ENCODE measurements around the gene FAP.

Gene FAP, protein sequence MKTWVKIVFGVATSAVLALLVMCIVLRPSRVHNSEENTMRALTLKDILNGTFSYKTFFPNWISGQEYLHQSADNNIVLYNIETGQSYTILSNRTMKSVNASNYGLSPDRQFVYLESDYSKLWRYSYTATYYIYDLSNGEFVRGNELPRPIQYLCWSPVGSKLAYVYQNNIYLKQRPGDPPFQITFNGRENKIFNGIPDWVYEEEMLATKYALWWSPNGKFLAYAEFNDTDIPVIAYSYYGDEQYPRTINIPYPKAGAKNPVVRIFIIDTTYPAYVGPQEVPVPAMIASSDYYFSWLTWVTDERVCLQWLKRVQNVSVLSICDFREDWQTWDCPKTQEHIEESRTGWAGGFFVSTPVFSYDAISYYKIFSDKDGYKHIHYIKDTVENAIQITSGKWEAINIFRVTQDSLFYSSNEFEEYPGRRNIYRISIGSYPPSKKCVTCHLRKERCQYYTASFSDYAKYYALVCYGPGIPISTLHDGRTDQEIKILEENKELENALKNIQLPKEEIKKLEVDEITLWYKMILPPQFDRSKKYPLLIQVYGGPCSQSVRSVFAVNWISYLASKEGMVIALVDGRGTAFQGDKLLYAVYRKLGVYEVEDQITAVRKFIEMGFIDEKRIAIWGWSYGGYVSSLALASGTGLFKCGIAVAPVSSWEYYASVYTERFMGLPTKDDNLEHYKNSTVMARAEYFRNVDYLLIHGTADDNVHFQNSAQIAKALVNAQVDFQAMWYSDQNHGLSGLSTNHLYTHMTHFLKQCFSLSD

DNA sequence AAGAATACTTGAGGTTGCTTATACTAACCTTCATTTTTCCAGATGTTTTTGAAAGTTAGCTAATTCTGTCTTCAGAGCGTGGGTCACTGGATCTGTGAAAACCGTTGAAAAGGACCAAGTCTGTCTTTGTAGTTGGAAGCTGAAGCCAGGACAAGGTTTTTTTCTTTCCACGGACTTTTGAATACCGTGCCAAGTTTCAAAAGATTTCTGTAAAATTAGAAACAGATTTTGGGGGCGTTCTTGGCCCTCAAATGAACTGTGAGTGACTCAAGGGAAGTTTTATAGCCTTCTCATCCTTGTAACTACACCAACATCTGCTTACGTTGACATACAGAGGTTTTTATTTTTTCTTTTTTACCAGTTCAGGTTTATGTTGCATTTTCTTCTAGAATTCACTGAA, at the start of gene FAP:
Gene FAP, minus strand, starts transcription at position 152 of the 400 bp plus-strand sequence. Its CDS starts 118 bp downstream, at position 34.
- DNase-seq (ENCODE audit: low read depth): peak; percentile 85

DNA sequence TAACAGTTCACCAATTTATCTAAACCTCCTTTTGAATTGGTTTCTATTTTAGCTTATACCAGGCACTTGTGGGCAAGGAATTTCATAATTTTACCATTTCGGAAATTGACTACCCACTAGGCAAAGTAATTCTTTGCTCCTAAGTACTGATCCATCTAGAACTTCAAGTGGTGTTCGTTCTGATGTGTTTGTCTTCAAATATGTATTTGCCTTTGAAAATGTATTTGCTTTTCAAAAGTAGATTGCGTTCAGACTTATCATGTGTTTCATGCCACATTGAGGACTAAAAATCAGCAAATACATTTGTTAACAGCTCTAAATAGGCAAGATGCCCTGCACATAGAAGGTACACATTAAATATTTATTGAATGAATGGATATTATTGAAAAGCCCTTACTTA, 48.5 kb upstream of the FAP start:
- DNase-seq (ENCODE audit: low read depth): no peak

DNA sequence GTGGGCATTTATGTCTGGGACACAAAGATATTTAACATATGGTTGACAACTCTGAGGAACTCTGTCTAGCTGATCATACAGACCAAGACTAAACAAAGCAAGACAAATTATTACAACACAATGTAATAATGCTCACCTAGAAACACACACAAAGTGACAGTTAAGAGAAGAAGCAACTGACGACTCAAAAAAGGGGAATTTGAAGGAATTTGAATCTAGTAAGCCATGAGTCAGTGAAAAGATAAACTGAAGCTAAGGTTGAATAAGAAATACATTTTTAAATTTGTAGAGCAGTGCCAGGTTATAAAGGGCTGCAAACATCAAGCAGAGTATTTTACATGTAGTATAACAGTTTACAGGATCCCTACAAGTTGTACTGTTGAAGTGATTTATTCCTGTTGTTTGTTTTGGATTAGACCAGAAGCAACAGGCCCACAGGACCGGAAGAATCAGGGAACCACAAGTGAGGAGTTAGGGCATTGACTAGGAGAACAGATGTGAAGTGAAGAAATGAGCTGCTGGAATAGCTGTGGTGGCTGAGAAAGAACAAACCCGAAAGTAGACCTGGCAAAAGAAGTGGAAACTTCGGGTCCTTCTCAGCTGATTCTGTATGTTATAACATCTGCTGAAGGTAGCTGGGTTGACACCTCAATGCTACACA, 39.6 kb upstream of the FAP start:
- peak; percentile 17 for DNase-seq (ENCODE audit: low read depth)

DNA sequence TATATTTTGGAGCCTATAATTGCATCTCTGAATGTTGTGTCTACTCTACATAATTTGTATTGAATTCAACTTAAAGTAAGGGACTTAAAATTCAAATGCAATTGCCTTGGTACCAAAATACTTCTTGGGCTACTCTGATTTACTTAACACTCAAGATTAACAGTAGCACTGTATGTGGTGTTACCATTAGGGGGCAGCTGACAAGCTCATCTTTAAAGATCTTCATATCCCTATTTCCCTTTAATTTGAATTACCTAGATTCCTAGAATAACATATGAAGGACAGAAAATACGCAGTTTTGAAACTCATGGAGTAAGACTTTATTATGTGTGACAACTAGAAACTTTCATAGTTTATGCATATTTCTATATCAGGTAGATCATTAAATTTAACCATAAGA, 37.4 kb upstream of the FAP start:
- no peak for DNase-seq (ENCODE audit: low read depth)

DNA sequence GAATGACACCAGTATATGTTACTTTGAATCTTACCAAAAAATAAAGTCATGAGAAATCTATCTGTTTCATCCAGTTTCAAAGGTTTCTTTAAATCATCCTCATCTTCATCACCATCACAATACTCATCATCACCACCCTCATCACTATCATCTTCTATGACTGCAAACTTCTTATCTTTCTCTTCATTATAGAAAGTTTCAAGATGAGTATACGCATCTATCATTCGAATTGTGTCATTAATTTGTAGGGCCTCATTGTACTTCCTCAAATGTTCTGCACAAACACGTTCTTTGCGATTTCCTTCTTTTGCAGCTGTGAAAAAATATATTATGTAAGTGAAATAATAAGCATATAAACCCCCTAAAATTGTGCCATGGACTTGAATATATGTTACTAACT, 34.1 kb upstream of the FAP start:
- no peak for DNase-seq (ENCODE audit: low read depth)

DNA sequence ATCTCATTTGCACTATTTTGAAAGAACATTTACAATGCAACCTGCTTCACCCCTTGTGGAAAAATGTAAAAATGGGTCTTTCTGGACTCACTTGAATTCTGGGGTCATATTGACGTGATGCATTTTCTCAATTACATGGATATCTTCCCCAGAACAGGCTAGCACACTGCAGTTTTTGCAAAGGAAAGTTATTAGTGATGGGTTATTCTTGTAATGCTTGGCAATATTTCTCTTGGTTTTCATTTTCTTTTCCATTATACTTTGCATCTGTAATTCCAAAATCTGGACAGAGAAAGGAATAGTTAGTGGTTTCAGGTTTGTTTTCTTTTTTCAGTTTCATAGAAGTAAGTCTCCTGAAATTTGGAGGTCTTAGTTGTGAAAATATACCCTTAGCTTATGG, 24.8 kb upstream of the FAP start:
- DNase-seq (ENCODE audit: low read depth): no peak

DNA sequence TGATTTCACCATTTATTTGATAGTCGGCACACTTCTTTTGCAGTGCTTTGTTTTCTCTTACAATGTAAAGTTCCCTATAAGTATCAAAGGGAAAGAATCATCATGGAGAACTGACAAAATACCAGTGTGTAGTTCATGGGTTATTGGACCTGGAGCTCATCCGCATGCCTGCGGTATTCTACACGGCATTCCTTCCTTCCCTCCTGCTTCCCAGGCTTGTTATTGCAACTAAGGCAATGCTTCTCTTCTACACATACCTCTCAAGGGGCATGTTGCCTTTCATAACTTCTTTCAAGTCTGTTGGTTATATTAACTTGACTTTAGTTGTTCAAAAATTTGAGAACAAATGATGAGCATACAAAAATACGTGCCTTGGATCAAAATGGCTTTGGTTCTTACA, 24.3 kb upstream of the FAP start:
- no peak for DNase-seq (ENCODE audit: low read depth)

DNA sequence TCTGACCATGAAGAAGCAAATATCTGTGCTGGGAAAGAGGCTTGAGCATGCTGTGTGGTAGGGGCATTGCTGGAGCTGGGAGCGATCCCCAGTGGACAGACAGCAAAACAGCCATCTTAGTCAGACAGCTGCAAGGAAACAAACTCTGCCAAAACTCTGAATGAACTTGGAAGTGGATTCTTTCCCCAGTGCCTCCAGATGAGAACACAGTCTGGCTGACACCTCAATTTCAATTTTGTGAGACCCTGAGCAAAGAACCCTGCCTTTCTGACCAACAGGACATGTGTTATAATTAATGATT, 23.2 kb upstream of the FAP start:
- DNase-seq (ENCODE audit: low read depth): no peak

DNA sequence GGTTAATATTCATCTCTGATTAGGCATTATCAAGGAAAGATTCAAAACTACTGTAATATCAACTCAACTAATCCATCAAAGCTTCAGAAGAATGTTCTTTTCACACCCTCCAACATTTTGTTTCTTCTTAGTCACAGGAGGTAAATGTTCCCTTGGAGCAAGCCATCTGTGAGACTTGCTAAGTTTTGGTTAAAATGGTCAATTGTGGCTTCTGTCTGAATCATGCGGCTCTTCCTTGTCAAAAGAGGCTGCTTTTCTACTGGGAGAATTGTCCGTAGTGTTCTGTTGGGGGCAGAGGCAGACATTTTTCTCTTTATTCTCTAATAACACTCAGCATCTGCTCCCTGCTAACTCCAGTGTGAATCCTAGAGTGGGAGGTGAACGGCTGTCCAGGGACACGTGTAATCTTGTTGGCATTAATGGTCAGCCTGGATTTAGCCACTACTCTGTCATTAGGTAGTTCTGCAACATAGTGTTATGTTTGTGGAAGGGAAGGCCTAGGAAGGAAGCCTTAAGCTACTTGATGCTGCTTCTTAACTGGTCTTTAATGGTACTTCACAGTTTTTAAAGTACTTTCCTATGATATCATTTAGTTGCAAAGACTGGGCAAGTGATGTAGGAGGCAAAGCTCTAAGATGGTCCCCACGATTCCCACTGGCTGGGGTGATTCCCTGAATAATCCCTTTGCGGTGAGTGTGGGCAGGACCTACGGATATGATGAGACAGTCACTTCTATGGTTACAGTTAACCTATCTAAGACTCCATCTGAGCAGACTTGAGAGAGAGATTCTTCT, 22.6 kb upstream of the FAP start:
- DNase-seq (ENCODE audit: low read depth): no peak

DNA sequence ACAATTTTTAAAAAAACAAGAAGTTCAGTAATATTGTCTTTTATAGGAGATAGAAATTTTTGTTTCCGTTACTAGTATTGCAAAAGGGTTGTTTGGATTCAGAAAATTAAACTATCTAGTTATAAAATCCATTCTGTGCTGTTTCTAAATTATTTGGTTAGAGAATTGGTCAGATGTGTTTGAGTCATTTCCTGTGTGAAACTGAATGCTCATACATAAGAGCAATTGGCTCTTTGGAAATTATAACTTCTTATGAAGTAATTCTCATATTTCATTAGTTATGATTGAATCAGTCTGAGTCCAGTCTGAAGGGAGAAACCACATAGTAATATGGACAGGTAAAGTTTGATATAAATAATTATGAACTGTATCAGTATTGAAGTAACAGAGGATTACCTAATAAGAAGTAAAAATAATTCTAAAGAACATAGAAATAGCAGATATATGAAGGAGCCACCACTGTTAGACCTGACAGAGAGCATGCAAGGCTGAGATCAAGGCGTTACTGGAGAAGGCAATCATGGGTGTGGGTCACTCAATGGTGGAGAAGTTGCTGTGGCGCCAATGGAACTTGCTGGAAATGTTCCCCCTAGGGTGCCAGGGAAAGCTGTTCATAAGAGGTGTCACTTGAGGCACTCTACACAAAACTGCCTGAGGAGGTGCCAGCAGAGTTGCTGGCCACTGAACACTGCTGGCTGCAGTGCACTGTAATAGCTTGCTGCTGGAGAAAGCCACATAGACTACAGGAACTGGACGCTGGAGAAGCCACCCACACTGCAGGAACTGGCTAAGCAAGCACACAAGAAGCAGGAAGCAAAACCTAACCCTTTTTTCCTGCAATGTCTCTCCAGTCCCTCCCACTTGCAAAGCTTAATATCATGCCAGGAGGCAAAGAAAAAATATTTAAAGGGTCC, 18.0 kb upstream of the FAP start:
- DNase-seq (ENCODE audit: low read depth): peak; percentile 20

DNA sequence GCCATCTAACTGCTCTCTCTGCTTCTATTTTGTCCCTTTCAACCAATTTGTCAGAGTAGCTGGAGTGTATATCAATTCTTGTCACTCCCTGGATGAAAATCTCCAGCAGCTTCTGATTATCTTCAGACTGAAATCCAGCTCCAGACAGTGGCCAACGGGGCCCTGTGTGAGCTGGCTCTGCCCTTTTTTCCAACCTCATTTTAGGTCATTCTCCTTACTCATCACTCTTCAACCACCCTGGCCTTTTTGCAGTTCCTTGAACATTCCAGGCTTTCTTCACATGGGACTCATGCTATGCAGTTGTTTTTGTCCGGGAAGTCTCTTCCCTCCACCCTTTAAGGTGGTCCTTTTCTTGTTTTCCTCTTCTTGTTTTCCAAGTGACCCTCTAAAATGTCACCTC, 15.4 kb upstream of the FAP start:
- DNase-seq (ENCODE audit: low read depth): peak; percentile 16

DNA sequence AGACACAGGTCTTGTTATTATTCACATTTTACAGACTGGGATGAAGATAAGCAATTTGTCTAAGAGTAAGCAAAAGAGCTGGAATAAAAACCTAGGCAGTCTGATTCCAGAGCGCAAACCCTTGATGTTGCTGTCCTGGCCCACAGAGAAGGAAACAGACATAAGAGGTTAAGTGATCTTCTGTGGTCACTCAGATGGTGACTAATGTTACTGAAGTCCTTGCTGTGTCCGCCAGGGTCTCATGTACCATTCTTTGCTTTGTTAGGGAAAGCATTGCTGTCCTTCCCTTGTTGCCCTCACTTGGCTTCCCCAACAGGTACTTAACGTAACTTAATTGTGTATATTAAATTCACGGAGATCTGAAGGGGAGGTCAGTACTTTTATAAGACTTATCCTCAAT, 14.9 kb upstream of the FAP start:
- DNase-seq (ENCODE audit: low read depth): no peak

DNA sequence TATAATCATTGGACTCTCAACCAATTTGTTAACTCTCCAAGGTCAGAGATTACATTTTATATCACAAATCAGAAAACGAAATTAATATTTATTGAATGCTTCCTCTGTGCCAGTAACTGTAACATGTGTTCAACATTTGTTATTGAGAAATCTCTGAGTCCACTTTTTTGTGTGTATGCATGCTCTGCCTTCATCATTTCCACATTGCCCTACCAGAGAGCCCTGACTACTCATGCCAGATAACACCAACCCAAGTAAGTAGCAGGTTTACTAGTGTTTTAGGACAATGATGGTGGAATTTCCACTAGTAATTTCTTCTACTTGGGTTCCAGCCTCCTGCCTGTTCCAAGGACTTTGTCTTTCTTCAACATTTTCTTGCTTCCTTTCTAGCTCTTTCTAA, 14.2 kb upstream of the FAP start:
- peak; percentile 18 for DNase-seq (ENCODE audit: low read depth)

DNA sequence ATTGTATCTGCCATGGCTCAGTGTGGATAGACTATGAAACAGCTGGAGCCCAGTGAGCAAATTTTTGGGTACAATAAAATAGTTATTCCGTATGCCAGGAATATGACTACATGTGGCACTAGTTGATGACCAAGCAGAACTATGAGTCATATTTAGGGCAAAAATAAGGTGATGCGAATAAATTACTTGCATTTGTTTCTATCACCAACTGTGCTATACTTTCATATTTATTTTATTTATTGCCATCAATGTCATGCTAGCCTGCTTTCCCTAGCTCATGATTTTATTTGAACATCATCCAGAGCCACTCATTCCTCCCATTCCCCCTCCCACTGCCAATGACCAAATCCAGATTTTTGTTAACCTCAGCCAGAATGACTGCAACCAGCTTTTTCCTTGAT, 13.3 kb upstream of the FAP start:
- peak; percentile 38 for DNase-seq (ENCODE audit: low read depth)

DNA sequence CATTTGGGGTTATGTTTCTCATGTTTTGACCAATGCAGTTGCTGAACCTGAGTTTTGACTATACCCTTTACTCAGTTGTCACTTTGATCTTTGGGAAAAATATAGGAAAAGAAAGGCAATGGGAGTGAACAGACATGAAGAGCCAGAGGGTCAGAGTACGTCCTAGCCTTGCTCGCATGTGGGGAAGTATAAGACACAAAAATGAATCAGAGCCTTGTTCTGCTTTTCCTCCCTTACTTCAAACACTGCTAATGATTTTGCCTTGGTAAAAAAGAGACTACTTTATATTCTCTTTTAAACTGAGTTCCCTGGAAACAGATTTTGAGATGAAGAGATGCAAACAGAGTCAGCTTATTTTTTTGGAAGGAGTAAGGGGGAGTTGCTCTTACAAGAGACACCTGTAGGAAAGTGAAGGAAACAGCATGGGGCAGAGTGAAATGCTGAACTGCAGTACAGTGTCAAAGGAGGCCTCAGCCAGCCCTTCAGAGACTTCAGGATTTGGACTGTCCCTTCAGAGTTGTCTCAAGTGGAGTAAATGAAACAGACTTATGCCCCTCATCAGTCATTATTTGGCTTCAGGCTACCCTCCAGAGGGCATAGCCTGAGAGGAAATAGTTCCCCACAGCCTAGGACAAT, 11.1 kb upstream of the FAP start:
- DNase-seq (ENCODE audit: low read depth): no peak

DNA sequence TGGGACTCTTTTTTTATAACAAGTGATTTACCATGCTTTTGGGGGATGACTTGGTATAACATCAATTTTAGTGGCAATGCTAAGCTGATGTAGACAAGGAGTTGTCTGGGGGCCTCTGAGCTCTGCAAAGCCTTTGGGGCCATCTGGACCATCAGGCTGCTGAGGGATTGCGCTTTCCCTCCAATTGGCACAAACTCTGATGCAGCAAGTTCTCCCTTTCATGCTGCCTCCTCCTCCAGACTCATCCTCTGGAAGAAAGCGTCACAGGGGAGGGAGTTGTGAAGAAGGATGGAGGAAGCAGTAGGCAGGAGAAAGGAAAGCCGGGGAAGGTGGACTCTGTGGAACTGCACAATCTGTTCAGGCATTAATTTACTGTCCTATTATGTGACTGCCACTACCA, 10.2 kb upstream of the FAP start:
- no peak for DNase-seq (ENCODE audit: low read depth)

DNA sequence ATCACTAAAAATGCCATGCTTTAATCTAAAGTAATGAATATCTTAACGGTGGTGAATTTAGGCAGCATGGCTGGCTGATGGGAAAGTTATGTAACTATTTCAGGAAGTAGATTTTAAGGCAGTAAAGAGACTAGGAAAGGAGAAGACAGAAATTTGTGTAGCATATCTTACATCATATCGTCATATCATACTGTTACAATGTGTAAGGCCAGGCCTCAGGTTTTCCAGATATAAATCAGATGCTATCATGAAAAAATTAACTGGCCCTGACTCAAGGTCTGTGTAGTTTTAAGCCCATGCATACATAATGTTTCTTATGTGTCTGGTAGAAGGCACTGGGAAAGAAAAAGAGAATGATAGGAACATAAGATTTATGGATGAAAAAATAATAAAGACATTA, 8.9 kb upstream of the FAP start:
- no peak for DNase-seq (ENCODE audit: low read depth)

DNA sequence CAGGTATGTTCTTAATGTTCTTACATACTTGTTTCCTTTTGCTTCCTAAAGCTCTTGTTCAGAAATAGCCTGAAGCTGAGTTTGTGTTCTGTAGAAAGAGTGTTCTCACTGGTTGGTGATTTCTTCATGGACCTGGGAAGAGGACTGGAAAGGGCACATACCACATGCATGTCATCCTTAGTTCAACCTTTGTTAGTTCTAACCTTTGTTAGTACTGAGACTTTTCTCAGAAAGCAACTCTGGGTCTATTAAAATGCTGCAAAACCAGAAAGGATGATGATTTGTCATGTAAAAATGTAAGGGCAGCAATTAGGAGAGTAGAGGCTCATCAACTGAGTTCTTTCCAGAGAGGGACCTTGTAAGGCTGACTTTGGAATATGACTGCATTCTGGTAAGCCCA, 2.5 kb upstream of the FAP start:
- peak; percentile 41 for DNase-seq (ENCODE audit: low read depth)

DNA sequence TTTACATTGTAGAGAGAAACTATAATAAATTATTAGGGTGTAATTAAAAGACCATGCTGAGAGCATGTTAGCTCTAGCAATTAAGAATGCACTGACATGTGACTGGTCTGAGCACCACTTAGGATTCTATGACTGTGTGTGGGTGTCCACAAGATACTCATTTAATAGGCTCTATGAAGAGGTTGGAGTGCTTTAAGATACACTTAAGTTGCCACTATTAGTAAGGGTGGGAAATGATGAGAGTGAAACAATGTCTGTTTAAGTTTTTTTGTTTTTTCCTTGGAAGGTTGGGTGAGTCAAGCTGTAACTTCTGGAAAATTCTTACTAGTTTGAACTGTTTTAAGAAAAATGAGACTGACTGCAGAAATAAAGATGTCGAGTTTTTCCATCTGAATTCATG, 1.8 kb upstream of the FAP start:
- no peak for DNase-seq (ENCODE audit: low read depth)

DNA sequence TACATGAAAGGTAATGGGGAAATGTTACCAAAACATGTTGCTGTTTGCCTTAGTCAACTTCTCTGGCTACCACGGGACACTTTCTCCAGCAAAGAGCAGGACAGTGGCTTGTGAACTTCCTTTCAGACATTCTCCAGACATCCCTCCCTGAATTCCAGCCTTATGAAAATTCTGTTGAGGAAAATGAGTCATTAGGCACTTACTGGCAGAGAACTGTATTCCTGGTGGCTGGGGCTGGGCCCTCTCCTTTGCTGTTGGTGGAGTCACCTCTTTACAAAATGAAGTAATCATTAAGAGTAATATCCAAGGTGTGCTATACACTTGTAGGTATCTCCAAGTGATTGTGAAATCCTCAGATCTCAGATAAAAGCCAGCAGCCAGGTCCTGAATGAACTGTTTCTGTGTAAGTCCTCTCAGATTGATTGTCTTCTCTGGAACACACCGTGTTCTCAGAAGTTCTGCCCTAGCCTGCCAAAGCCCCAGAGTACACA, 1.3 kb upstream of the FAP start:
- peak; percentile 79 for DNase-seq (ENCODE audit: low read depth)

DNA sequence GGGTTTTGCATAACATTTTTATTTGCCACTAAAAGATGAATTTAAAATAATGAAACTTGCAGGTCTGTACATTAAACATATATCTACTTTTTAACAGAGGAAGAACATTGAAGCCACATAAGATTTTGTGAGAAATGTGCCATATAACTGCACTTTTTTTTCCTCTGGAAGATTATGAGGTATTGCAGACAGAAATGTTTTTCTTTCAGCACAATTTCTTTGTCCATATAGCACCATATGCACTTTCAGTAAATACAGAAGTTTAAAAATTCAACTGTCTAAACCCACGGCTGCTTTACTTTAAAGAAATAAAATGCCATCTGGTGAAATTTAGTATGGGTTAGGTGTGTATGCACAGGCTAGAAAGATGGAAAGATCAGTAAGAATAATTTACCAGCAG, 470 bp upstream of the FAP start:
- DNase-seq (ENCODE audit: low read depth): no peak

All from GM04504 (cell line).